HG03342 (cell line): ENCODE data around the gene FRAS1.
"Not testable (repeated sequence)": the region's sequence is repeated elsewhere in the genome, so short reads cannot be mapped to it uniquely, and the experiment has no call there.

Experiments
- ATAC-seq: cut with Tn5 transposase; IDR thresholded peaks from one replicate; pipeline ENCODE4 v1.9.1; 2021; ENCODE audit warnings: mild to moderate bottlenecking, moderate library complexity; ENCODE audit not compliant: unreplicated experiment

Gene FRAS1

DNA sequence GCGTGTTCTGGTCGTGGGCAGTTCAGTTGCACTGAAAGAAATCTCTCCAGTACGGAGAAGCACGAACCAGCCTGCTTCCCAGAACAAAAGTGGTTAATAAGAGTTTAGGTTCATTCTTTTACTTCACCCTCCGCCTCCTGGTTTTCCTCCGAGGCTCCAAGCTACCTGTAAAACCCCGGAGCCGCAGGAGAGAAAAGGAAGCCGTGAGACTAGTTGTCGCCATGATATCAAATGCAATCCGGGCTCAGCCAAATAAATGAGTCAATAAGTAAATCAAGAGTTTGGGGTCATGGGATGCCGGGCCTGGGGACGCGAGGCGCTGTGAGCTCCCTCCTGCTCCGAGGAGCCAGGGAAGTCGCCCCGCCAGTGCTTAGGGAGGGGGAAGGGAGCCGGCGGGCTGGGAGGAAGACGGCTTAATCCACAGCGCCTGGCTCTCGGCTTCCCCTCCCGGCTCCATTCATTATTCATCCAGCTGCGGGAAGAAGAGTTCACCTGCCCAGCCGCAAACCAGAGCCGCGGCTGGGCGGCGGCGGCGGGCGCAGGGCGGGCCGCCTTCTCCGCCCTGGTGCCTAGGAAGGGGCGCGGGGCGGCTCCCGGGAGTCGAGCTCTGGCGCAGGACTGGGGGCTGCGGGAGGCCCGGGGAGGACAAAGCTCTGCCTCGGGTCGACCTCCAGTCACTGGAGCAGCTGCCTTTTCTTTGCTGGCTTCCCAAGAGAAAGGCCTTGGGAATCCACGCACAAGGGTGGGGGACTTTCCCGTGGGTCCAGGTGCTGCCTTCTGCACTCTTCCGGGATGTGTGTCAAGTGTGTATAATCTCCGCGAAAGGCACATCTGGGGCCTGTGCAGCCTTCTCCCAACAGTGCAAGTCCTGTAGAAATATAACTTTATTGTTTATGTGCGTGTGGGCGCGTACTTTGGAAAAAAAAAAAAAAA is 1.7 kb downstream of the FRAS1 start:
- no peak for ATAC-seq

DNA sequence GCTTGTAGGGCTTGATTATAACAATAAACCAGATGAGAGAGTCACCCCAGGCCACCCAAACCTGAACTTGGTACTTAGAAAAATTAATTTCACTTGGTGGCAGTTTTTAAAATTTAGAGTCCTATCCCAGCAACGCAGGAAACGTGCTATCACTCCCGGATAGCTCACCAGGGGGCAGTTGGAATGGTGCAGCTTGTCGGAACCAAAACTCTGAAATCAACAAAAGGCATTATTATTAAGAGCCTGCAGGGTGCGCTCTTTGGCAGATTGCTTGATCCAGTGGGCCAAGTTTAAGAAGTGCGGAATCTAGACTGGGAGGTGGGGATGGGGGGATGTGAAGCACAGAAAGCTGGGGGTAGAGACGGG is 2.4 kb downstream of the FRAS1 start:
- ATAC-seq = no peak

DNA sequence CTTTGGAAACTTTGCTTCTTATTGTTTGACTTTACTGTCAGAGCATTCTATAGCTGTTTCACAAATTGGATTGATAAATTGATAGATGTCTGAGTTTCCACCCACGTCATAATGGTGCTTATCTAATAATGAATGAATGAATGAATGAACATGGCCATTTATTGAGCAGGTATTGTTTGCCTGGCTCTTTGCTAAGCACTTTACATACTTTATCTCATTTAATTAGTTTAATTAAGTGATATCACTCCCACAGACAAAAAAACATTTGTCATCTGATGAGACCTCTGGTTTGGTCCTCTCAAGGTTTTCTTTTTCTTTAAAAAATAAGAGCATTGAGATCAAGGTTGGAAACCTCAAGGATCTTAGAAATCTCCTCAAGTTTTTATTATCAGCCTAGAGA is 2.8 kb downstream of the FRAS1 start:
- no peak for ATAC-seq

DNA sequence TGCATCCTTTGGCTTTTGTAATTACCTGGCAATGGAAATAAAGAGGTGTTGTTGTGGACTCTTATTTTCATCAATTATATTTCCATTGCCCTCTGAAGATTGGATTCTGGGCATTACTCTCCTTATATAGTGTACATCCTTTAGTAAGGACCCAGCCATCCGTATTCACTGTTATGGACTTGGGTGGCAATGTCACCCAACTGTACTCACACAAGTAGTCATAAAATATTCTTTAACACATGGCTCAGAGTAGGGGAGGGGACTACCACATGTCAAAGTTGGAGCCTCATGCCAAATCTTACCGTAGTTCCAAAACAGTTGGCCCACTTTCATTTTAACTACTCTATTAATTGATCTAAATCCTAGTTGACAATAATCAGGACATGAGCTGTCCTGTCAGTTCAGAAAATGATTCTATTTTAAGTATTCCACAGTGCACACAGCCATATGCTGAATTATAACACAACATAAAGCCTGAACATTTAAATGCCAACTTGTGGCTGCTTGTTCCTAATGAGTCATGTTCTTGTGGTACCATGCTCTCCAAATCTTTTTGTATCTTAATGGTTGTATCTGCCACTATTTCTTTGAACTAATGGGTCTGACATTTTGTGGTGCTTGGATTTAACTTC is 4.9 kb downstream of the FRAS1 start:
- ATAC-seq = no peak

DNA sequence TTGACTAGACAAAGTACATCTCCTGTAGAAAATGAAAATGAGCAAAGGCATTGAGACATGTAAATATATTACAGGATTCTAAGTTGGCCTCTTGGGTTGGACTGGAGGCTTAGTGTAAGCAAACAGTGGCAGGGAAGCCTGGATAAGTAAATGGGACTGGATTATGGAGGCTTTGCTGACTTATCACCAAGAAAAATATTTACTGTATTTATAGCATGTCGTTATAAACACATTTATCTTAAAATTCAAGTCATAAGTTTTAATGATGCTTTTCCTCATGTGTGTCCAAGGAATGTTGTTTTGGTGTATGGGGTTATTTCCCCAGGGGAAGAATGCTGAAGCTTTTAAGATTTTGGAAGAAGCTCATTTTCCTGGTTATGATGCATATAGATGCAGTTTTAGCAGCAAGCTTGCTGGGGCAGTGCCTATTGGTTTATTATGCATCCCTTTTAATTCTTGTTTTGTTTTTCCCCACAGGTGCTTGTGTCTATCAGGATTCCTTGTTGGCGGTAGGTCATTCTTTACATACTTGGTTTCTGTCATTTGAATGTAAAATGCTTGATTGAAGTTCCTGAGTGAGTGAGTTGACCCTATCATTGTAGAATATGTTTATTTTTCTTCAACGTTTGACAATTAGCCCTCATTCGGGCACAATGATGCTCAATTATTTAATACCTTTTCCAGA is 8.5 kb downstream of the FRAS1 start:
- no peak for ATAC-seq

DNA sequence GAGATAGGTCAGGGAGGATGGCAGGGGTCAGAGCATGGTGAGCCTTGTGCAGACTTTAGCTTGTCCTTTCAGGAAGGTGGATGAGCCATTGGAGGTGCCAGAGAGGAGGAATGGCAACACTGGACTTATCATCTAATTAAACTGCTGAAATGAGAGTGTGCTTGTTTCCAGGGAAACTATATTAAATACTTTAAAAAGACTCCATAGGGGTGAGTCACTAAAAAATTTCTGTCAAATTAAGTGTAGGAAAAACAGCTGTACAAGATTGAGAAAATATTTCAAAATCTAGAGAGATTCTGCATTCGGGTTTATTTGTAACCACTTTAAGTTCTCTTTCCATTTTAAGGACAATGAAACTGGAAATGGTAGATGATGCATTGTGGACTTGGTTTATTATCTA is 11.4 kb downstream of the FRAS1 start:
- no peak for ATAC-seq

DNA sequence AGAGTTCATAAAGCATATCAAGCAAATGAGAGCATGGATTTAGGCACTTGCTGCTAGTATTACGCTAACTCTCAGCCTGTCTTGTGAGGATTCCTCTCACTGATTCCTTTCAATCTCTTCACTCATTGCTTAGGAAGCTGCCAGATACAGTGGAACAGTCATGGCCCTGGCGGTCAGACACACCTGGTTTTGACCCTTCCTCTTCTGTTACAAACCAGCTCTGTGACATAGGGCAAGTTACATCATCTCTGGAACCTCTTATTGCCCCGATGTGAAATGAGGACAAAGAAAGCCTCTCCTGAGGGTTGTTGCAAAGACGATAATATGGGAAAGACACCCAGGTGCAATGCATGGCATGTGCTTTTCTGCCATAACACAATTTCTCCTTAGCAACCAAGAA is 12.2 kb downstream of the FRAS1 start:
- no peak for ATAC-seq

DNA sequence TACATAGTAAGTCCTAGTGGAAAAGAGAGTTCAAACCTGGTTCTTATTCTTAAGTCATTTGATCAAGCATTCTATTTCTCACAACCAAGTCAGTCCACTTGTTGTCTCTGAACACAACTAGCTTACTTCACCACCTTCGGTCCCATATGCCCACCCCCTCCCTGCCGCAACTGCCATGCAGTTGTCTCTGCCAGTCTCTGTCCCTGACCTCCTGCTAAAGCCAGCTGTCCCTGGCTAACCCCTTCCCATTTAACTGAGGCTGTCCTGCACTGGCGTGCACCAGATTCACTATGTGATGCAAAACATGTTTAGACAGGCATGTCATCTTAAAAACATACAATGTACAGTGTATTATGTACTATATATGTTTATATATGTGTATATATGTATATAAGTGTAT is 12.7 kb downstream of the FRAS1 start:
- ATAC-seq = no peak

DNA sequence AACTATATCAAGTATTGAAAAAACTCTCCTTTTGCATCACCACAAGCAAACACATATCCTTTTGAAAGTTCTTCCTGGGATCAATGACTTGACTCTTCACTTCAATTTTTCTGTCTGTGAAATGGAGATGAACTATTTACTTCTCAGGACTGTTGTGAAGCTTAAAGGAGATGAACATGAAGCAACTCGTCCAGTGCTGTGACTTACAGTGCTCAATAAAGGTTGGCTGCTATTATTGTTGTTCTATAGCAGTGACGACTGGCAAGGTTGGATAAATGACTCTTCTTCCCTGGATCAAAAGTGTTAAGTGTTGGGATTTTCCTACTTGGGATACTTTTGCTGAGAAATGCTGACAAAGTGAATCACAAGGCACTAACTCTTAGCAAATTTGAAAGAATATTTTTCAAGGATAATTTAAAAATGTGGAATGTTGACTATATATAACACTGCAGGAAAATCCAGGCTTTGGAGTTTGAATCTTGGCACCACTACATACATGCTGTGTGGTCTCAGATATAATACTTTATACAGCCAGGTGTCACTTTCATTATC is 13.7 kb downstream of the FRAS1 start:
- no peak for ATAC-seq

DNA sequence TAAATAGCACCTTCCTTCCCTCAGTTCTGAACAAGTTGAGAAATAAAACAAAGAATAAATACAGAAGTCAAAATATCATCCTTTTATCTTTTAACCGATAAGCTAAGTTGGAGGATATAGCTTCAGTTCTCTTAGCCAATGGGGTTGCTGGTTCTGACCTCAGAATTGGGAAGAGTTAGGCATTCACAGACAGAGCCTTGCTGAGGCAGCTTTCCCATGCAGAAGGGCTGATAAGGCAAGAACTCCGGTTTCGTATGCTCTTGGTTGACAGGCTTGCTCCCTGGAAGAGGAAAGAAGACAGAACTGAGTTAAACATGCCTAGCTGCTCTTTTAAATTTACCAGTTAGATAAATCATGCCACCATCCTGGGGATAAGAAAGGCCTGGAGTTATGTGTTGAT is 17.6 kb downstream of the FRAS1 start:
- ATAC-seq = no peak

DNA sequence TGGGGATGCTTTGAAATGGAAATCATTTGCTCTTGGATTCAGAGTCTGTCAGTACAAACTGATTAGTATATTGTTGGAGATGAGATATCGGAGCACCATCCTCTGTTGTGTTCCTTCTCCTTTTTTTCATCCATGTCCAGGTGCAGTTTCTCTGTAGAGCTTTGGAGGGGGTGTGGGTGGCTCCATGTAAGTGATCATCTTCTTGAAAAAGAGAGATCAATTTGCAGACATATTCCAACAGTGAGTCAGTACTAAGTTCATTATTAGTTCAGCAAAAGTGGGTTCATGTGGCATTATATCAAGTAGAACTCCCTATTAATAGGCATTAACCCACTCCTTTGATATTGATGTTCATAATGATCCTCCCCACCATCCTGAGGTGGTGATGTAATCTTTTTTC is 18.9 kb downstream of the FRAS1 start:
- ATAC-seq = no peak

DNA sequence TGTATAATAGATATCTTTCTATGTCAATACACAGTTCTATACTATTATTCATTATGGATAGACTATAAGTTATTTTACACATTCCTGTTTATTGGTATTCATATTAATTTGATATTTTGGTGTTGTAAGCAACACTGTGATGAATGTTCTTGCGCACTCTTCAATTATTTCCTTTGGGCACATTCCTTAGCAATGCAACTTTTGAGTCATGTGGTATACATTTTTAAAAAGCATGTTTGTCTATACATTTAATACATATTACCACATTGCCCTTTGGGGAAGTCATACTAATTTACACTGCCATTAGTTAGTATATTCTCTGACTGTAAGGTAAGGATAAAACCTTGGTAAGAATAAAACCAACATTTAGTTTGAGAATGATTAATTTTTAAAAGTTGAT is 21.0 kb downstream of the FRAS1 start:
- ATAC-seq = no peak

DNA sequence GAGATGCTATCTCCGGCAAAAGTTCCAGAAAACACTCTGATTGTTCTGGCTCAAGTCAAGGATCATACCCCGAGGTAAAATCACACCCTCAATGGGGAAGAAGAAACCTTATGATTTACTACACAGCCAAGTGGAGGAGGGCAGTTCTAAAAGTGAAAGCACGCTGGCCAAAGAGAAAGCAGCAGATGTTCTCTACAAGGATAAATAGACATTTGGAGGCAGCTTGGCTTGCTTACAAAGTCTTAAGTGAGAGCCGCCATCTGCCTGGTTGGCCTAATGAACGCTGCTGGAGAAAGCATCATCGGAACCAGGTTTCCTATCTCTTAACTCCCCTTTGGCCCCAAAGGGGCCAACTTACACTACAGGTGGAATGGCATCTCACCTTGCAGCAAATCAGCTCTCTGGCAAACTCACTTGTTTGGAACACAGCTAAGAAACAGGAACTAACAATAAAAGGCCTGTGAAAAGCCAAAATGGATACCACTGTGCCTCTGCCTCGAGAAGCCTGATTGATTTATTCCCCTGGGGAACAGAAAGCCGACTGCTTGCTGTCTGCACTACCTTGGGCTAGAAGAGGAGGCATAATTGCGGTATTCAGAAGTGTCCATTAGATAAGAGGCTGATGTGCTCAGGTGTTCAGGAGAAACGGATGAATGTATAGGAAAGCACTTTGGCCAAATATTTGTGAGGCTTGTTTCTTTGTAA is 22.8 kb downstream of the FRAS1 start:
- no peak for ATAC-seq

DNA sequence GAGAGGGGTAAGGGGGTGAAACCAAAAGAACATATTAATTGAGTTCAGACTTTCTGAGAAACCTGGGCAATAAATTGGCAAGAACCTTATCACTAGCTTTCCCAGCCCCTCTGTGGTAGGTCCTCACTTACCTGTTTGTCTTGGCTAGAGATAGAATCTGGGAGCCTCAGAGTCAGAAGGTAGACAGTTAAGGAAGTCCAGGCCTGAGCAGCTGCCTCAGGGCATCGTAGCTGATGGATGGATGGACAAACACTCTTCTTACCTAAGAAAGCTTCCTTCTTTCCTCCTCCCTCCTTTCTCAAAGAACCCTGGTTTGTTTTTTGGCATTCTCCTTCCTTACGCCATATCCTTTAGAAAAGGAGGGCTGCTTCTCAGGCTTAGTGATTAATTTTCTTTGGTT is 24.4 kb downstream of the FRAS1 start:
- no peak for ATAC-seq

DNA sequence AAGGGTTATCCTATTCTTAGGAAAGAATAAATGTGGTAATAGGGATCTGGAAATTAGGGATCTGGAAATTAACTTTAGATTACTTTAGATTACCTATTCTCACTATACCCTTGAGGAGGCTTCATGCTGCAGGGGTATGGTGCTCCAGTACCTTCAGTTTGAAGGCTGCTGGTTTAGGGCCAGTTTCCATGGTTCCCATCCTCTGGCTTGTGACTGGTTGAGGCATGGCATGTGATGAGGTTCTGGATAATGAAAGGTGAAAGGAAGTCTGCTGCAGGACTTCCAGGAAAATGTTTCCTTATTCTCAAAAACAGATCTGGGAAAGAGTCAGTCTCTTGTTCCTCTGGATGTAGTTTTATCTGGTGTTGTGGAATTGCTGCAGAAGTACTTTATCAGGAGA is 25.9 kb downstream of the FRAS1 start:
- ATAC-seq = no peak

DNA sequence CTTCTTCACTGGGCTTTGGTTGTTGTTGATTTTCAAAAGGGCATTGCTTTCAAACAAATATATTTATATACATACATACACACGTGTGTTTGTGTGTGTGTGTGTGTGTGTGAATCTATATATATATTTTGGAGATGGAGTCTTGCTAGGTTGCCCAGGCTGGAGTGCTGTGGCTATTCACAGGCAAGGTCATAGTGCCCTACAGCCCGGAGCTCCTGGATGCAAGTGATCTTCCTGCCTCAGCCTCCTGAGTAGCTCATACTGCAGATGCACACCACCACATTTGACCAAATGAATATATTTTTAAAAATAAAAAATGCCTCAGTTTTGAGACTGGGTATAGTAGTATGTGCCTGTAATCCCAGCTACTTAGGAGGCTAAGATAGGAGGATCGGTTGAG is 34.4 kb downstream of the FRAS1 start:
- ATAC-seq = no peak

DNA sequence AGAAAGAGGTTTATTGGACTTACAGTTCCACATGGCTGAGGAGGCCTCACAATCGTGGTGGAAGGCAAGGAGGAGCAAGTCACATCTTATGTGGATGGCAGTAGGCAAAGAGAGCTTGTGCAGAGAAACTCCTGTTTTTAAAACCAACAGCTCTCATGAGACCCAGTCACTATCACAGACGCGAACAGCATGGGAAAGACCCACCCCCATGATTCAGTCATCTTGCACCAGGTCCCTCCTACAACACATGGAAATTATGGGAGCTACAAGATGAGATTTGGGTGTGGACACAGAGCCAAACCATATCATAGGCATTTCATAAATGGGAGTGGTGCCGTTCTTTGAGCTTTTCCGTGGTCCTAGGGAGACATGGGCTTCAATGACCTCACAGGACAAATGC is 35.2 kb downstream of the FRAS1 start:
- not testable (repeated sequence) for ATAC-seq

DNA sequence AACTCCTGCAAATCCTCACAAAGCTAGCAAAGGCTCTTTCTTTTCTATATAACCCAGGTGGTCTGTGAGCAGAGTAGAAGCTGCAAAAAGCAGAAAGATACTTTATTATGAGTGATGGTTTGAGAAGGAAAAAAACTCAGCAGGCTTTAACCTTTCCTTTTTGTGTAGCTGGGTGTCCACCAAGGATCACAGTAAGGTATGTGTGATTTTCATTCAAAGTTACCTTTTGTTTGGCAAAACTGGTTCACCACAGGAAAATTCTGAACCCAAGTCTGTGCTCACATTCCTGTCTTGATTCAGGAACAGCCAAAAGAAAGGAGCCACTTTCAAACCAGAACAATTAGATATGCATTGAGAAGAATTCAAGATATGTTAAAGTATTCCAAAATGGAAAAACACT is 35.7 kb downstream of the FRAS1 start:
- ATAC-seq = no peak

DNA sequence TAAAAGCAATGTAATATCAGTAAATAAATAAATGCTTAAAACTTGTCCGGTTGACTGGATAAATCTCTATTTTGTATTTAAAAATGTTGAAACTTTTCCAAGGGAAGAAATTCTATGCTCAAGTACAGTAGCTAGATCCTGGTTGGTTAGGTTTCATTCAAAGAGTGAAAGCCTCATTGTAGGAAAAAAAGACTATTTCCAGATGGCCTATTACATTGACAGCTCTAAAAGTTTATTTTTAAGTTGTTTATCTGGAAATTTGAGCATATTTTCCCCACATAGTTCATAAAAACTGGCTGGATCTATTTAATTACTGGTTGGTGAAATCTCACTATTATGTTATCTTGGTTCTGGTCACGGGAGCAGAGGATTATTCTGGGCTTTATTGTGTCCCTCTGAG is 38.0 kb downstream of the FRAS1 start:
- no peak for ATAC-seq

DNA sequence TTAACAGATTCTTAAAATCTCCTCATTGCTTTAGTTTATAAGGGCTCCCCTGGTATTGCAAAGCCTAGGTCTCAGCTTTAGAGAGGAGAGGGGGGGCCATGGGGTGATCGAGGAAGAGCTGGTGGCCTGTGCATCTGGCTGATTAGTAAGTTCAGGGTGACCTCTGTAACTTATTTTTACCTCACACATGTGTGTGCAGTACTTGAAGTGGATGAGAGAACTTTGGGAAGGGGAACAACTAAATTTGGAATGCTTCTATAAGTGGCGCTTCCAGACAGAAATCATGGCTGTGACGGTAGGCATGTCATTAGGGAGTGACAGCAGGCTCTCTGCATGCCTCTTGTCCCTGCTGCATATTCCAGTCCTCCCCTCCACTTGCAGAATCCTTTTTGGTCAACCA is 41.9 kb downstream of the FRAS1 start:
- no peak for ATAC-seq

DNA sequence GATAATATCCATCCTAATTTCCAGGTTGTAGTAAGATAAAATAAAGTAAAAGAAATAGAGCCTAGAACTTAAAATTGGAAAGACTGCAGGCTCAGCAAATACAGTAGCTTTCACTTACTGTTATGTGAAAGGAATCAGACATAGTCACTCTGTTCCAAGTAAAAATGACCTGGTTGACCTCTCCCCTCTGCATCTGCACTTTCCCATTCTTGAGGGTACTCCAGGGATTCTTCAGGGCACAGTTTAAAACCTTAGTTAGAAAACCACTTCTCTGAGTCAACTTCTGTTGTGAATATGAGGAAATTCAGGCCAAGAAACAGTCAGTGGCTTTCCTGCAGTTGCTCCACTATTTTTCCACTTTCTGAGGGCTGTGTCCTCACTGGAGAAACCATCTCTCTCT is 42.9 kb downstream of the FRAS1 start:
- ATAC-seq = no peak
